ENCODE measurements around the gene PITX2.

Gene PITX2

GRCh38 chr4:110636171-110636679 lies 13.3 kb upstream of the PITX2 start:
- FAIRE-seq: no peak

- FAIRE-seq: no peak
Measured at GRCh38 chr4:110635163-110635865, 12.4 kb upstream of the PITX2 start.

GRCh38 chr4:110634350-110635162 lies 11.7 kb upstream of the PITX2 start:
- no peak for FAIRE-seq

- FAIRE-seq: no peak
Measured at GRCh38 chr4:110633358-110634341, 10.8 kb upstream of the PITX2 start.

- FAIRE-seq: no peak
Measured at GRCh38 chr4:110632506-110633357, 9.9 kb upstream of the PITX2 start.

- FAIRE-seq: no peak
Measured at GRCh38 chr4:110631584-110632505, 9.0 kb upstream of the PITX2 start.

- no peak for FAIRE-seq
Measured at GRCh38 chr4:110630688-110631402, 8.0 kb upstream of the PITX2 start.

- no peak for FAIRE-seq
Measured at GRCh38 chr4:110629780-110630687, 7.2 kb upstream of the PITX2 start.

- no peak for FAIRE-seq
Measured at GRCh38 chr4:110629214-110629754, 6.4 kb upstream of the PITX2 start.

GRCh38 chr4:110628663-110629213 lies 5.9 kb upstream of the PITX2 start:
- FAIRE-seq: no peak

GRCh38 chr4:110627977-110628662 lies 5.2 kb upstream of the PITX2 start:
- no peak for FAIRE-seq

GRCh38 chr4:110626532-110627153 lies 3.8 kb upstream of the PITX2 start:
- FAIRE-seq: no peak

- no peak for FAIRE-seq
Measured at GRCh38 chr4:110625576-110626257, 2.8 kb upstream of the PITX2 start.

- FAIRE-seq: no peak
Measured at GRCh38 chr4:110624904-110625494, 2.1 kb upstream of the PITX2 start.

GRCh38 chr4:110624398-110624780 lies 1.5 kb upstream of the PITX2 start:
- peak; percentile 91 for FAIRE-seq

GRCh38 chr4:110623718-110624397 lies 981 bp upstream of the PITX2 start:
- FAIRE-seq: no peak

Data from TTC549 (cell line).